Nephron progenitor cell (in vitro differentiated cells): Measurements from ENCODE around the gene PERCC1.

Experiments used
- DNase-seq: peaks from one replicate; pipeline ENCODE4 v3.0.0; 2021
- H3K27ac Mint-ChIP-seq: 2 replicates; pipeline ENCODE4 v1.8.0; 2021; ENCODE audit warnings: mild to moderate bottlenecking, moderate library complexity, mixed read lengths
- H3K27me3 Mint-ChIP-seq: 2 replicates; pipeline ENCODE4 v1.8.0; 2021; ENCODE audit warnings: mild to moderate bottlenecking, low read depth, mixed read lengths; ENCODE audit not compliant: poor library complexity
- H3K36me3 Mint-ChIP-seq: 2 replicates; pipeline ENCODE4 v1.8.0; 2021; ENCODE audit warnings: low read depth, mixed read lengths
- H3K4me1 Mint-ChIP-seq: 2 replicates; pipeline ENCODE4 v1.8.0; 2021; ENCODE audit warnings: mixed read lengths
- H3K4me3 Mint-ChIP-seq: 2 replicates; pipeline ENCODE4 v1.8.0; 2021; ENCODE audit warnings: mild to moderate bottlenecking, moderate library complexity, mixed read lengths
- H3K9me3 Mint-ChIP-seq: 2 replicates; pipeline ENCODE4 v1.8.0; 2021; ENCODE audit warnings: mild to moderate bottlenecking, moderate library complexity, mixed read lengths
- CTCF ChIP-seq: fragments of 200-600 bp; sonication (generic); IDR thresholded peaks from 2 replicates; pipeline ENCODE4 v1.5.0; 2021; ENCODE audit warnings: antibody characterized with exemption

The PERCC1 gene

DNA sequence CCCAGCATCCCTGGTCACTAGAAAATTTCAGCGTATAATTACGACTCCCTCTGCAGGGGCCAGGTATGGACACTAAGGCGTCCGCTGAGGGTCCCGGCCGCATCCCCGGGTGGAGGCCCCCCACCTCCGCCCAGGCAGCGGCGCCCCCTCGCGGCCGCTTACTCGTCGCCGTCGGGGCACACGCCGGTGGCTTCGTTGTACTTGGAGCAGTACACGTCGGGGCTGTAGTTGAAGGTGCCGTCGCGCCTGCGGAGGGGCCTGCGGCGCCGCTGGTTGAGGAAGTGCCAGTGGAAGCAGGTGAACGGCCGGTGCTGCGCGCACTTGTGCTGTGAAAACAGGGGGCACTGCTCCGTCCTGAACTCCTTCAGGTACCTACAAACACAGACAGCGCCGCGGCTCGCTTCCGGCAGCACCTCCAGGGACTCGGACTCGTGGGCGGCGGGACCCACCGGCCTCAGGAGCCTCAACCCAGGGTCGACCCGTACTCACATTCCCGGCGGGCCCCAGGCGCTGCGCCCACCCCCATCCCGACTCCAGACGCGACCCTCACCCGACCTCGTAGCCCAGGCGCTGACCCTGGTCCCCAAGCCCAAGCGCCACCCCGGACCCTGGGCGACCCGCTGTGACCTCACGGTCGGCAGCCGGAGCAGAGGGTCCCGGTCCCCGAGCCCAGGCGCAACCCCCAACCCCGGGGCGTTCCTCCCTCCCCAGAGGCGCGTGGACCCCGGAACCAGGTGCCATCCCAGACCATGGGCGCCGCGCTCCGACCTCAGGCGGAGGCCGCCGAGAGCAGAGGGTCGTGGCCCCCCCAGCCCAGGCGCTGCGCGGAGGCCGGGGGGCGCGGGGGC lies 17.0 kb upstream of the PERCC1 start:
- Mint-ChIP-seq H3K9me3 (no peaks in the 10 kb centered on the region), H3K36me3 (peaks cover 12% of the 10 kb centered on the region), H3K4me3 (peak overlapping the region; percentile 82), H3K4me1 (peaks cover 26% of the 10 kb centered on the region), H3K27me3 (peaks cover 14% of the 10 kb centered on the region), H3K27ac (no peak overlapping the region)
- DNase-seq, result peak; percentile 75
- peak; percentile 54 for TF ChIP-seq CTCF

- H3K27me3 Mint-ChIP-seq, result peaks cover 12% of the 10 kb centered on the region
- peaks cover 26% of the 10 kb centered on the region for H3K4me1 Mint-ChIP-seq
These were observed 16.2 kb upstream of the PERCC1 start, which contains the start of gene UNKL for GRCh38 chr16:1414532-1415260. Gene UNKL (minus strand): TSS chr16:1414704. CDS start chr16:1414691, 13 bp downstream.

GRCh38 chr16:1416521-1416941 lies 14.3 kb upstream of the PERCC1 start:
- no peak for DNase-seq
- Mint-ChIP-seq H3K27me3 (peaks cover 11% of the 10 kb centered on the region), H3K4me3 (peak overlapping the region; percentile 44), H3K9me3 (no peaks in the 10 kb centered on the region), H3K4me1 (peaks cover 39% of the 10 kb centered on the region), H3K27ac (peak overlapping the region; percentile 74), H3K36me3 (peaks cover 6% of the 10 kb centered on the region)
- TF ChIP-seq CTCF, result no peak

More at GRCh38 chr16:1414532-1415260, 16.2 kb upstream of the PERCC1 start, which contains the start of gene UNKL:
- Mint-ChIP-seq H3K4me3 (peak within 1 kb of the TSS; percentile 82), H3K9me3 (no peaks in the 10 kb centered on the region), H3K36me3 (peaks cover 12% of the 10 kb centered on the region), H3K27ac (no peak within 1 kb of the TSS)
- TF ChIP-seq CTCF, result no peak
- DNase-seq, result peak; percentile 91

GRCh38 chr16:1420111-1420539 lies 10.8 kb upstream of the PERCC1 start:
- TF ChIP-seq CTCF, result no peak

DNA sequence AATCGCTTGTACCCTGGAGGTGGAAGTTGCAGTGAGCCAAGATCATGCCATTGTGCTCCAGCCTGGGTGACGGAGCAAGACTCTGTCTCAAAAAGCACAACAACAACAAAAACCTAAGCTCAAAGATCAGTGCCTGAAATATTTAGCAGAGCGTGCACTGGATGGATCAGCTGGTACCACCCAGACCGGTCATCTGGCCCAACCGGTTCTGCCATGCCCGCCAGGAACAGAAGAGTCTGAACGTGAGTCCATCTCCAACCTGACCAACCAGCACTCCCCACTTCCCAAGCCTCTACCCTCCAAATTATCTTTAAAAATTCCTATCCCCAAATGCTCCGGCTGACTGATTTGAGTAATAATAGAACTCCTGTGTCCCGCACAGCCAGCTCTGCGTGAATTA lies 8.8 kb upstream of the PERCC1 start:
- TF ChIP-seq CTCF, result no peak
- DNase-seq, result no peak
- H3K4me1 Mint-ChIP-seq, result peaks cover 43% of the 10 kb centered on the region
- no peak overlapping the region for H3K27ac Mint-ChIP-seq
- peaks cover 5% of the 10 kb centered on the region for H3K36me3 Mint-ChIP-seq
- peaks cover 15% of the 10 kb centered on the region for H3K9me3 Mint-ChIP-seq
- H3K4me3 Mint-ChIP-seq, result peak overlapping the region; percentile 64
- no peaks in the 10 kb centered on the region for H3K27me3 Mint-ChIP-seq

More at GRCh38 chr16:1420111-1420539, 10.8 kb upstream of the PERCC1 start:
- Mint-ChIP-seq H3K9me3 (peaks cover 15% of the 10 kb centered on the region), H3K4me3 (peak overlapping the region; percentile 94), H3K4me1 (peaks cover 43% of the 10 kb centered on the region), H3K27ac (peak overlapping the region; percentile 84), H3K27me3 (no peaks in the 10 kb centered on the region), H3K36me3 (peaks cover 5% of the 10 kb centered on the region)
- no peak for DNase-seq
